HG03280 (cell line): ENCODE results near the gene ADRA1B.
A peak's percentile ranks its signal among the peaks of the same experiment; 100 is the strongest.
"Not testable (repeated sequence)": the region's sequence is repeated elsewhere in the genome, so short reads cannot be mapped to it uniquely, and the experiment has no call there.

ENCODE experiments used
- ATAC-seq: cut with Tn5 transposase; IDR thresholded peaks from one replicate; pipeline ENCODE4 v1.9.1; 2021; ENCODE audit warnings: mild to moderate bottlenecking, moderate library complexity; ENCODE audit not compliant: unreplicated experiment

Gene ADRA1B

DNA sequence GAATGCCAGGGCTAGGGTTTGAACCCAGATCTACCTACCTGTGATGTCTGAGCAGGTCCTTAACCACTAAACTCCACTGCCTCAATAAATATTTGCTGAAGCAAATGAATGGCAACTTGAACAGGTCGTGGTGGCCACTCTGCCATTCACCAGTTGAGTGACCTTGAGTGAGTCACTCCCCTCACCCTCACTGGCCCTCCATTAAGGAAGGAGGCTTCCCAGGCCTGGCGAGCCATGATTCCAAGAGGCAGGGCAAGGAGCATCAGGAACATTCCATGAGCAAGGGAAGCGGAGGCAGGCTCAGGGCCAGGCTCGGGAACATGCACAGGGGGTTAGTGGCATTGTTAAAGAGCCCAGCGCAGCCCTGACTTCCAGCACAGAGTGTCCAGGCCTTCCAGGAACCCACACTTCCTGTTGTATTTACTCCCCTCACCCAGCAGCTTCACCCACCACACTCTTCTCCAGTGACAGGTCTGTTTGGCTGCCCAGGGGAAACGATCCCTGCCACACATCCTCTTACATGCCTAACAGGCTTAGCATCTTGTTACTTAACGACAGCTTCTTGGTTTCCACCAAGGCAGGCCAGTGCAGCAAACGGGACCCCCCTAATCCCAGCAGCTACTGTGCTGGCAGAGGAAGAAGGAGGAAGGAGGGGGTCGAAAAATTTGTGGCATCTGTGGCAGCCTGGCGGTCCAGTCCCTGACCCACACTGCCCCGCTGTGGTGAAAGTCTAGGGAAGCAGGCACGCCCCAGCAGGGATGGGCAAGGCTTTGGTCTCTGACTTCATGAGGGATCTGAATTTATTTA lies 49.0 kb downstream of the ADRA1B start:
- ATAC-seq = no peak

GRCh38 chr5:159965838-159966128 lies 49.5 kb downstream of the ADRA1B start:
- ATAC-seq = not testable (repeated sequence)

- no peak for ATAC-seq
These were observed 53.7 kb downstream of the ADRA1B start for GRCh38 chr5:159969966-159970365.

GRCh38 chr5:159971038-159971437 lies 54.8 kb downstream of the ADRA1B start:
- no peak for ATAC-seq

GRCh38 chr5:159971514-159971913 lies 55.2 kb downstream of the ADRA1B start:
- no peak for ATAC-seq

GRCh38 chr5:159971931-159972461 lies 55.7 kb downstream of the ADRA1B start:
- ATAC-seq = no peak

GRCh38 chr5:159972538-159973362 lies 56.5 kb downstream of the ADRA1B start:
- no peak for ATAC-seq

- no peak for ATAC-seq
These were observed 59.3 kb downstream of the ADRA1B start for GRCh38 chr5:159975462-159976019.

- ATAC-seq = no peak
These were observed 60.6 kb downstream of the ADRA1B start for GRCh38 chr5:159976921-159977320.

- ATAC-seq = no peak
These were observed 62.1 kb downstream of the ADRA1B start for GRCh38 chr5:159978358-159978757.

GRCh38 chr5:159982421-159983173 lies 66.3 kb downstream of the ADRA1B start:
- no peak for ATAC-seq

GRCh38 chr5:159987031-159987674 lies 70.9 kb downstream of the ADRA1B start:
- ATAC-seq = peak; percentile 88

GRCh38 chr5:159990506-159990905 lies 74.2 kb downstream of the ADRA1B start:
- no peak for ATAC-seq

DNA sequence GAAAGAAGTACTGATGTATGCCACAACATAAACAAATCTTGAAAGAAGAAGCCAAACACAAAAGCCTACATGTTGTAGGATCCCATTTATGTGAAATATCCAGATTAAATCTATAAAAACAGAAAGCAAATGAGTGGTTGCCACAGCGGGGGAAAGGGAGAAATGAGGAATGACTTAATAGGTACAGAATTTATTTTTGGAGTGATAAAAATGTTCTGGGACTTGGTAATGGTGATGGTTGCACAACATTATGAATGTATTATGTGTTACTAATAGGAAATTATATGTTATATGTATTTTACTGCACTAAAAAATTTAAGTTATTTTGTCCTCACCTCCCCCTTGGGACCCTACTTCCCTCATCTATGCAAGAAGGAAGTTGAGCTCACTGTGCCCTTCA lies 76.3 kb downstream of the ADRA1B start:
- ATAC-seq = no peak

DNA sequence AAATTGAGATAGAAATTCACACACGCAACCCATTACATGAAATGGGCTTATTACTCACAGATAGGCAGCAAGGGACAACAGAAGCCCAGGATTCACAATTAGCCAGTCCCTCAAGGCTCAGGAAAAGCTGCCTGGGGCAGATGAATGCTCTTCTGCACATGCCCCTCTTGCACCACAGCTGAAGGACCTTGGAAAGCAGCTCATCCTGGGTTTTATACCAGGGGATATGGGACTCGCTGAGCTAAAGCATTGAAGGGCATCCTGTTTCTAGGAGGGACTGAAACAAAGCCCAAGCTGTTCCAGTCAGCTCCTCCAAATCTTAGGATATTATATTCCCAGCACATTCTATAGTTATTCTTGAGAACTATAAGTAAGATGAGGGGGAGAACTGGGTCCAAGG lies 76.9 kb downstream of the ADRA1B start:
- ATAC-seq = no peak

DNA sequence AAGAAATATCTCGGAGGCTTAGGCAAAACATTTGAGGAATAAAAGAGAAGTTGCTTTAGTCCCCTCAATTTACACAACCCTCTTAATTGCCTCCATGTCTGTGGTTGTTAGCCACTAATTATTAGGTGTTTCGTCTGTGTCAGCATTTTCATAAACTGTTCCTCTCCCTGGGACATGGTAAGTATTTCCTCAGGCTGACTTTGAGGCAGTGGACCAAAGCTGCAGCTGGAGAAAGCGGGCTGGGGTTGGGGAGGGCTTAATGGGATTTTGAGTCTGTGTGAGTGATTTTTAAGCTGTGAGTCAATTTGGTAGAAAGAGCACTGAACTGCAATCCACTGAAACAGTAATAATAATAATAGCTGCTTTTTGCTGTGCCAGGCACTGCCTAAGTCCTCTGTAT lies 79.6 kb downstream of the ADRA1B start:
- ATAC-seq = no peak

- no peak for ATAC-seq
These were observed 85.2 kb downstream of the ADRA1B start for GRCh38 chr5:160001457-160001856.

GRCh38 chr5:160007514-160007913 lies 91.2 kb downstream of the ADRA1B start:
- ATAC-seq = no peak

DNA sequence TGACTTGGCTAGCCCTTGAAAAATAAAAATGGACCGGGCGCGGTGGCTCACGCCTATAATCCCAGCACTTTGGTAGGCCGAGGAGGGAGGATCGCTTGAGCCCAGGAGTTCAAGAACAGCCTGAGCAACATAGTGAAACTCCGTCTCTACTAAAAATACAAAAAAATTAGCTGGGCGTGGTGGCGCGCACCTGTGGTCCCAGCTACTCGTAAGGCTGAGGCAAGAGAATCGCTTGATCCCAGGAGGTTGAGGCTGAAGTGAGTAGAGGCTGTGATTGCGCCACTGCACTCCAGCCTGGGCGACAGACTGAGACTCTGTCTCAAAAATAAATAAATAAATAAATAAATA lies 92.2 kb downstream of the ADRA1B start:
- ATAC-seq = not testable (repeated sequence)

- ATAC-seq = peak; percentile 99
These were observed 92.8 kb downstream of the ADRA1B start, which contains the start of gene TTC1 for GRCh38 chr5:160008877-160009590. TTC1 (plus strand) TSS chr5:160009139; CDS start chr5:160010529, 1,390 bp downstream.
